ENCODE measurements around the gene CAMK2A.

The CAMK2A gene

GRCh38 chr5:150271296-150271692 lies 18.3 kb downstream of the CAMK2A start:
- FAIRE-seq = no peak
- TF ChIP-seq POLR2A (IDR thresholded peaks at IDR 0.05; ENCODE audit: low read depth, low read length) = no peak
- no peak for TF ChIP-seq TAF1 (IDR thresholded peaks at IDR 0.05; ENCODE audit: borderline replicate concordance, low read depth, low read length)
- TF ChIP-seq POLR2AphosphoS5 (IDR thresholded peaks at IDR 0.05; ENCODE audit: low read depth, low read length) = no peak
- no peak for DNase-seq (ENCODE audit: insufficient read length)

GRCh38 chr5:150270541-150271295 lies 18.9 kb downstream of the CAMK2A start:
- DNase-seq (ENCODE audit: insufficient read length) (no peak), FAIRE-seq (no peak)
- no peak for TF ChIP-seq TAF1 (IDR thresholded peaks at IDR 0.05; ENCODE audit: borderline replicate concordance, low read depth, low read length)
- TF ChIP-seq POLR2AphosphoS5 (IDR thresholded peaks at IDR 0.05; ENCODE audit: low read depth, low read length) = no peak
- TF ChIP-seq POLR2A (IDR thresholded peaks at IDR 0.05; ENCODE audit: low read depth, low read length) = no peak

GRCh38 chr5:150266871-150267291 lies 22.7 kb downstream of the CAMK2A start:
- TF ChIP-seq POLR2AphosphoS5 (IDR thresholded peaks at IDR 0.05; ENCODE audit: low read depth, low read length) = no peak
- TF ChIP-seq TAF1 (IDR thresholded peaks at IDR 0.05; ENCODE audit: borderline replicate concordance, low read depth, low read length) = no peak
- TF ChIP-seq POLR2A (IDR thresholded peaks at IDR 0.05; ENCODE audit: low read depth, low read length) = no peak
- no peak for FAIRE-seq

GRCh38 chr5:150265870-150266383 lies 23.6 kb downstream of the CAMK2A start:
- TF ChIP-seq POLR2A (IDR thresholded peaks at IDR 0.05; ENCODE audit: low read depth, low read length) (no peak), POLR2AphosphoS5 (IDR thresholded peaks at IDR 0.05; ENCODE audit: low read depth, low read length) (no peak), TAF1 (IDR thresholded peaks at IDR 0.05; ENCODE audit: borderline replicate concordance, low read depth, low read length) (no peak)
- DNase-seq (ENCODE audit: insufficient read length) (no peak), FAIRE-seq (no peak)

More at GRCh38 chr5:150266871-150267291, 22.7 kb downstream of the CAMK2A start:
- no peak for DNase-seq (ENCODE audit: insufficient read length)

- TF ChIP-seq POLR2AphosphoS5 (IDR thresholded peaks at IDR 0.05; ENCODE audit: low read depth, low read length) = no peak
- TF ChIP-seq TAF1 (IDR thresholded peaks at IDR 0.05; ENCODE audit: borderline replicate concordance, low read depth, low read length) = no peak
- no peak for TF ChIP-seq POLR2A (IDR thresholded peaks at IDR 0.05; ENCODE audit: low read depth, low read length)
- FAIRE-seq (no peak), DNase-seq (ENCODE audit: insufficient read length) (no peak)
These were observed 24.6 kb downstream of the CAMK2A start for GRCh38 chr5:150264667-150265603.

GRCh38 chr5:150263801-150264621 lies 25.6 kb downstream of the CAMK2A start:
- TF ChIP-seq TAF1 (IDR thresholded peaks at IDR 0.05; ENCODE audit: borderline replicate concordance, low read depth, low read length) = no peak
- TF ChIP-seq POLR2AphosphoS5 (IDR thresholded peaks at IDR 0.05; ENCODE audit: low read depth, low read length) = no peak
- TF ChIP-seq POLR2A (IDR thresholded peaks at IDR 0.05; ENCODE audit: low read depth, low read length) = no peak
- DNase-seq (ENCODE audit: insufficient read length) (no peak), FAIRE-seq (no peak)

- FAIRE-seq (no peak), DNase-seq (ENCODE audit: insufficient read length) (no peak)
- TF ChIP-seq POLR2AphosphoS5 (IDR thresholded peaks at IDR 0.05; ENCODE audit: low read depth, low read length) = no peak
- TF ChIP-seq TAF1 (IDR thresholded peaks at IDR 0.05; ENCODE audit: borderline replicate concordance, low read depth, low read length) = no peak
- no peak for TF ChIP-seq POLR2A (IDR thresholded peaks at IDR 0.05; ENCODE audit: low read depth, low read length)
These were observed 26.2 kb downstream of the CAMK2A start for GRCh38 chr5:150263375-150263775.

GRCh38 chr5:150262502-150262901 lies 27.1 kb downstream of the CAMK2A start:
- no peak for FAIRE-seq
- DNase-seq (ENCODE audit: insufficient read length) = no peak
- TF ChIP-seq POLR2A (IDR thresholded peaks at IDR 0.05; ENCODE audit: low read depth, low read length) (no peak), TAF1 (IDR thresholded peaks at IDR 0.05; ENCODE audit: borderline replicate concordance, low read depth, low read length) (no peak), POLR2AphosphoS5 (IDR thresholded peaks at IDR 0.05; ENCODE audit: low read depth, low read length) (no peak)

- DNase-seq (ENCODE audit: insufficient read length) = no peak
- TF ChIP-seq POLR2AphosphoS5 (IDR thresholded peaks at IDR 0.05; ENCODE audit: low read depth, low read length) = no peak
- no peak for TF ChIP-seq POLR2A (IDR thresholded peaks at IDR 0.05; ENCODE audit: low read depth, low read length)
- no peak for TF ChIP-seq TAF1 (IDR thresholded peaks at IDR 0.05; ENCODE audit: borderline replicate concordance, low read depth, low read length)
- no peak for FAIRE-seq
These were observed 28.3 kb downstream of the CAMK2A start for GRCh38 chr5:150261231-150261630.

- TF ChIP-seq TAF1 (IDR thresholded peaks at IDR 0.05; ENCODE audit: borderline replicate concordance, low read depth, low read length) = no peak
- TF ChIP-seq POLR2A (IDR thresholded peaks at IDR 0.05; ENCODE audit: low read depth, low read length) = no peak
- TF ChIP-seq POLR2AphosphoS5 (IDR thresholded peaks at IDR 0.05; ENCODE audit: low read depth, low read length) = no peak
- no peak for DNase-seq (ENCODE audit: insufficient read length)
- FAIRE-seq = no peak
These were observed 31.4 kb downstream of the CAMK2A start for GRCh38 chr5:150258130-150258529.

All from GM12892 (cell line).